ENCODE data around the gene TESPA1. TPM values are rescaled to one million over a fixed set of nuclear protein-coding genes. Genes with fewer than 3 reads are reported as not detected.

TESPA1 gene
- polyA plus RNA-seq, 1 donor (not counting 4 experiments of a cell fraction or from before 2014, with no cell fraction given): not detected

GRCh38 chr12:54975272-54975671 lies 9.3 kb downstream of the TESPA1 start:
- Histone ChIP-seq H3K79me2 (ENCODE audit: control insufficient read depth, insufficient read depth, low read length) (no peaks in the 10 kb centered on the region), H3K27me3 (ENCODE audit: control insufficient read depth, extremely low read depth, insufficient read depth, low read length) (no peaks in the 10 kb centered on the region), H3K9me1 (ENCODE audit: control insufficient read depth, extremely low read depth, insufficient read depth, low read length) (no peaks in the 10 kb centered on the region), H3K4me1 (ENCODE audit: control insufficient read depth, extremely low read depth, insufficient read depth, low read length) (peaks cover 6% of the 10 kb centered on the region), H3K4me3 (ENCODE audit: control insufficient read depth in 2 of 3, extremely low read depth in 1 of 3, insufficient read depth in 2 of 3, low read depth in 1 of 3, low read length in 3 of 3) (no peak overlapping the region), H3K9ac (ENCODE audit: control insufficient read depth, extremely low read depth, insufficient read depth, low read length) (no peak overlapping the region), H3K27ac (ENCODE audit: control insufficient read depth, insufficient read depth, low read length) (no peak overlapping the region), H2AFZ (ENCODE audit: control insufficient read depth, low read length) (no peak overlapping the region), H3K4me2 (ENCODE audit: control insufficient read depth, extremely low read depth, insufficient read depth, low read depth, low read length) (no peak overlapping the region), H4K20me1 (ENCODE audit: control insufficient read depth, extremely low read depth, insufficient read depth, low read length) (no peaks in the 10 kb centered on the region), H3K9me3 (ENCODE audit: control insufficient read depth, low read depth, low read length) (no peaks in the 10 kb centered on the region), H3K36me3 (ENCODE audit: control insufficient read depth in 2 of 2, extremely low read depth in 1 of 2, insufficient read depth in 2 of 2, low read length in 2 of 2) (no peaks in the 10 kb centered on the region)
- dilution Hi-C loops (cut with MboI; ENCODE audit: extremely low pct_ligation_motif_present, low sequenced_read_pairs): no loop called here
- TF ChIP-seq CTCF (optimal IDR thresholded peaks at IDR 0.05 in 1 of 3, IDR thresholded peaks at IDR 0.05 in 1 of 3, conservative IDR thresholded peaks at IDR 0.05 in 1 of 3; ENCODE audit: extremely low read depth in 1 of 3, insufficient read depth in 2 of 3, low read length in 3 of 3): no peak
- no peak for TF ChIP-seq EZH2 (IDR thresholded peaks at IDR 0.05; ENCODE audit: low read length)
- DNase-seq (ENCODE audit: low read depth, low spot score) (no peak), FAIRE-seq (no peak)

- Histone ChIP-seq H3K9me1 (ENCODE audit: control insufficient read depth, extremely low read depth, insufficient read depth, low read length) (no peaks in the 10 kb centered on the region), H3K27ac (ENCODE audit: control insufficient read depth, insufficient read depth, low read length) (no peak overlapping the region), H3K4me1 (ENCODE audit: control insufficient read depth, extremely low read depth, insufficient read depth, low read length) (peaks cover 6% of the 10 kb centered on the region), H3K4me3 (ENCODE audit: control insufficient read depth in 2 of 3, extremely low read depth in 1 of 3, insufficient read depth in 2 of 3, low read depth in 1 of 3, low read length in 3 of 3) (no peak overlapping the region), H4K20me1 (ENCODE audit: control insufficient read depth, extremely low read depth, insufficient read depth, low read length) (no peaks in the 10 kb centered on the region), H3K36me3 (ENCODE audit: control insufficient read depth in 2 of 2, extremely low read depth in 1 of 2, insufficient read depth in 2 of 2, low read length in 2 of 2) (no peaks in the 10 kb centered on the region), H3K4me2 (ENCODE audit: control insufficient read depth, extremely low read depth, insufficient read depth, low read depth, low read length) (no peak overlapping the region), H3K9ac (ENCODE audit: control insufficient read depth, extremely low read depth, insufficient read depth, low read length) (no peak overlapping the region), H3K79me2 (ENCODE audit: control insufficient read depth, insufficient read depth, low read length) (no peaks in the 10 kb centered on the region), H3K27me3 (ENCODE audit: control insufficient read depth, extremely low read depth, insufficient read depth, low read length) (no peaks in the 10 kb centered on the region), H2AFZ (ENCODE audit: control insufficient read depth, low read length) (no peak overlapping the region), H3K9me3 (ENCODE audit: control insufficient read depth, low read depth, low read length) (no peaks in the 10 kb centered on the region)
- FAIRE-seq (no peak), DNase-seq (ENCODE audit: low read depth, low spot score) (no peak)
- TF ChIP-seq EZH2 (IDR thresholded peaks at IDR 0.05; ENCODE audit: low read length) (no peak), CTCF (optimal IDR thresholded peaks at IDR 0.05 in 1 of 3, IDR thresholded peaks at IDR 0.05 in 1 of 3, conservative IDR thresholded peaks at IDR 0.05 in 1 of 3; ENCODE audit: extremely low read depth in 1 of 3, insufficient read depth in 2 of 3, low read length in 3 of 3) (no peak)
- dilution Hi-C loops (cut with MboI; ENCODE audit: extremely low pct_ligation_motif_present, low sequenced_read_pairs): no loop called here
Observed at GRCh38 chr12:54974279-54974678, 10.3 kb downstream of the TESPA1 start.

All from keratinocyte (primary cell).